Astrocyte (in vitro differentiated cells and primary cell): ENCODE measurements around the gene TBC1D19.

ENCODE experiments used
- CTCF ChIP-seq: IDR thresholded peaks from 2 replicates; pipeline ENCODE4 v1.5.1; 2011; ENCODE audit warnings: low read depth, mild to moderate bottlenecking, inconsistent platforms, low read length, moderate library complexity; ENCODE audit not compliant: insufficient read depth
- EZH2 ChIP-seq: IDR thresholded peaks from 2 replicates; pipeline ENCODE4 v1.6.1; 2012; ENCODE audit warnings: mild to moderate bottlenecking, low read length, inconsistent platforms; ENCODE audit not compliant: insufficient read depth

- TF ChIP-seq CTCF (no peak), EZH2 (no peak)
Measured at GRCh38 chr4:26609391-26609790, 25.5 kb downstream of the TBC1D19 start.
